Measurements from ENCODE around the gene VWA8.

Gene VWA8

GRCh38 chr13:41859565-41859964 lies 101.3 kb downstream of the VWA8 start:
- POLR2A ChIA-PET = no interaction called here
- TF ChIP-seq, protein P1, sequence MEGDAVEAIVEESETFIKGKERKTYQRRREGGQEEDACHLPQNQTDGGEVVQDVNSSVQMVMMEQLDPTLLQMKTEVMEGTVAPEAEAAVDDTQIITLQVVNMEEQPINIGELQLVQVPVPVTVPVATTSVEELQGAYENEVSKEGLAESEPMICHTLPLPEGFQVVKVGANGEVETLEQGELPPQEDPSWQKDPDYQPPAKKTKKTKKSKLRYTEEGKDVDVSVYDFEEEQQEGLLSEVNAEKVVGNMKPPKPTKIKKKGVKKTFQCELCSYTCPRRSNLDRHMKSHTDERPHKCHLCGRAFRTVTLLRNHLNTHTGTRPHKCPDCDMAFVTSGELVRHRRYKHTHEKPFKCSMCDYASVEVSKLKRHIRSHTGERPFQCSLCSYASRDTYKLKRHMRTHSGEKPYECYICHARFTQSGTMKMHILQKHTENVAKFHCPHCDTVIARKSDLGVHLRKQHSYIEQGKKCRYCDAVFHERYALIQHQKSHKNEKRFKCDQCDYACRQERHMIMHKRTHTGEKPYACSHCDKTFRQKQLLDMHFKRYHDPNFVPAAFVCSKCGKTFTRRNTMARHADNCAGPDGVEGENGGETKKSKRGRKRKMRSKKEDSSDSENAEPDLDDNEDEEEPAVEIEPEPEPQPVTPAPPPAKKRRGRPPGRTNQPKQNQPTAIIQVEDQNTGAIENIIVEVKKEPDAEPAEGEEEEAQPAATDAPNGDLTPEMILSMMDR (IDR thresholded peaks at IDR 0.05; ENCODE audit: control extremely low read depth, extremely low read depth, low read depth, missing control alignments) = no peak
- no peak for DNase-seq (ENCODE audit: extremely low spot score)
- CTCF ChIA-PET = interaction anchor here (0.9 to 1.5 kb wide), 3 partner anchors 8 to 488 kb away, joined by 3 read pairs; no protein-coding TSS in a partner anchor

DNA sequence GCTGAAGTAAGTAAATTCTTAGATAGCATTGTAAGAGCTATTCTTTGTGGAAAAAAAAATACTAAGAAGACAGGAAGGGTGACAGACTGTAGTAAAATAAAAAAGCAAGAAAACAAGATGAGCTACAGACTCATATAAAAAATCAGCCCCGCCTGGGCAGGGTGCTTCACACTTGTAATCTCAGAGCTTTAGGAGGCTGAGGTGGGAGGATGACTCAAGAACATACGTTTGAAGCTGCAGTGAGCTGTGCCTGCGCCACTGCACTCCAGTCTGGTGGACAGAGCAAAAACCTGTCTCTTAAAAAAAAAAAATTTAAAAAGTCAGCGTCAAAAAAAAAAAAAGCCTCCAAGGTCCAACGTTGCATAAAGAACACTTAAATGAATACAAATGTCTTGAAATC lies 102.1 kb downstream of the VWA8 start:
- CTCF ChIA-PET = interaction anchor here (1.0 to 2.0 kb wide), 2 partner anchors 10 to 18 kb away, joined by 3 to 14 read pairs; no protein-coding TSS in a partner anchor
- POLR2A ChIA-PET = no interaction called here
- no peak for DNase-seq (ENCODE audit: extremely low spot score)
- TF ChIP-seq, protein P1 (IDR thresholded peaks at IDR 0.05; ENCODE audit: control extremely low read depth, extremely low read depth, low read depth, missing control alignments) = no peak

DNA sequence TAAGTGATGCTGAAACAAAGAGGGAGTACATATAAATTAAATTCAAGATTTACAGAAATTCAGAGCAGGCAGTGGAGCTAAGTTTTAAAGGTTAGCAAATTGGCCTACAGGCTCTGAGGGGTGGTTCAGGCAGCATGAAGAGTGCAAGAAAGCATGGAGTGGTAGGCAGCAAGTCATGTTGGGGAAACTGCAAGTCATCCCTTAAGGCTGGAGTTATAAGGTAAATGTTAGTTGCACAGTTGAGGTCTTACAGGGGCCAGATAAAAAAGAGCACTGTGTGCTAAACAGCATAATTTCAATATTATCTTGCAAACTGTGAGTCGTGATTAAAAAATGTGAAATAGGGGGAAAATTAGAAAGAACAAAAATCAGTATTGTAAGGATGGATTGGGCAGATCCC lies 106.2 kb downstream of the VWA8 start:
- POLR2A ChIA-PET = no interaction called here
- CTCF ChIA-PET = no interaction called here
- DNase-seq (ENCODE audit: extremely low spot score) = no peak
- TF ChIP-seq, protein P1 (IDR thresholded peaks at IDR 0.05; ENCODE audit: control extremely low read depth, extremely low read depth, low read depth, missing control alignments) = no peak

DNA sequence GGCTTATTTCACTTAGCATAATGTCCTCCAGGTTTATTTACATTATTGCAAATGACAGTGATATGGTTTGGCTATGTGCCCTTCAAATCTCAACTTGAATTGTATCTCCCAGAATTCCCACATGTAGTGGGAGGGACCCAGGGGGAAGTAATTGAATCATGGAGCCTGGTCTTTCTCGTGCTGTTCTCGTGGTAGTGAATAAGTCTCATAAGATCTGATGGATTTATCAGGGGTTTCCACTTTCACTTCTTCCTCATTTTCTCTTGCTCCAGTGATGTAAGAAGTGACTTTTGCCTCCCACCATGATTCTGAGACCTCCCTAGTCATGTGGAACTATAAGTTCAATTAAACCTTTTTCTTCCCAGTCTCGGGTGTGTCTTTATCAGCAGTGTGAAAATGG lies 109.6 kb downstream of the VWA8 start:
- ChIA-PET CTCF (no interaction called here), POLR2A (no interaction called here)

GRCh38 chr13:41848435-41849255 lies 112.3 kb downstream of the VWA8 start:
- ChIA-PET CTCF (interaction anchor here (0.9 kb wide), 1 partner anchor 12 kb away, joined by 3 read pairs; no protein-coding TSS in a partner anchor), POLR2A (no interaction called here)
- no peak for DNase-seq (ENCODE audit: extremely low spot score)
- TF ChIP-seq, protein P1 (IDR thresholded peaks at IDR 0.05; ENCODE audit: control extremely low read depth, extremely low read depth, low read depth, missing control alignments) = no peak

More for the DNA sequence above, 109.6 kb downstream of the VWA8 start:
- TF ChIP-seq, protein P1 (IDR thresholded peaks at IDR 0.05; ENCODE audit: control extremely low read depth, extremely low read depth, low read depth, missing control alignments) = no peak
- no peak for DNase-seq (ENCODE audit: extremely low spot score)

DNA sequence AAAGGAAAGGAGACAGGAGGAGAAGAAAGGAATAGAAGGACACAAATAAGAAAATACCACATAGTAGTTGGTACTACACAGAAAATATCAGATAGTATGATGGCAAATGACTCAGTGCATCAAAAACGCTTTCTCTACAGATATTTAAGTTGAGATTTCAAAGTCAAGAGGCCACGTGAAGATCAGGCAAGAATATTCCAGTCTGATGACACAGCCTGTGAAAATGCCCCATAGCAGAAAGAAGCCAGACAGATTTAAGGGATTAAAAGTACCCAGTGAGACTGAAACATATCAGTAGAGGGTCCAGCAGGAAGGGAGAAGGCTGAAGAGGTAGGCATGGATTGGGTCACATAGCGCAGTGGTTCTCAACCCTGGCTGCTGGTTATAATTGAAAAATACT lies 113.7 kb downstream of the VWA8 start:
- POLR2A ChIA-PET = no interaction called here
- CTCF ChIA-PET = no interaction called here
- TF ChIP-seq, protein P1 (IDR thresholded peaks at IDR 0.05; ENCODE audit: control extremely low read depth, extremely low read depth, low read depth, missing control alignments) = no peak
- no peak for DNase-seq (ENCODE audit: extremely low spot score)
